OCI-M1 (cell line): ENCODE results near the gene ZCCHC12.

Source experiments
- DNase-seq: peaks from one replicate; lab custom pipeline; 2025; lab: John Stamatoyannopoulos, UW

Gene ZCCHC12

GRCh38 chrX:118872102-118872566, 48.5 kb downstream of the ZCCHC12 start:
- no peak for DNase-seq
